Uterus (tissue), 2 donors: ENCODE measurements around the gene SLC35E2B.

ENCODE experiments used
- POLR2A ChIP-seq, 2 donors: fragments of 450-650 bp; IDR thresholded peaks; one replicate each; pipeline ENCODE4 v1.6.1; 2016; ENCODE audit warnings: antibody characterized with exemption in 2 of 2, mild to moderate bottlenecking in 1 of 2, moderate library complexity in 1 of 2
- TF ChIP-seq, protein P1 (sequence below), 4 experiments: fragments of 200-600 bp in 2 of 4; fragments of 450-650 bp in 2 of 4; sonication (generic) in 2 of 4; IDR thresholded peaks; one replicate each; pipeline ENCODE4 v1.5.1; 2016 to 2019; ENCODE audit warnings: antibody characterized with exemption in 4 of 4, mild to moderate bottlenecking in 2 of 4, moderate library complexity in 1 of 4

DNA sequence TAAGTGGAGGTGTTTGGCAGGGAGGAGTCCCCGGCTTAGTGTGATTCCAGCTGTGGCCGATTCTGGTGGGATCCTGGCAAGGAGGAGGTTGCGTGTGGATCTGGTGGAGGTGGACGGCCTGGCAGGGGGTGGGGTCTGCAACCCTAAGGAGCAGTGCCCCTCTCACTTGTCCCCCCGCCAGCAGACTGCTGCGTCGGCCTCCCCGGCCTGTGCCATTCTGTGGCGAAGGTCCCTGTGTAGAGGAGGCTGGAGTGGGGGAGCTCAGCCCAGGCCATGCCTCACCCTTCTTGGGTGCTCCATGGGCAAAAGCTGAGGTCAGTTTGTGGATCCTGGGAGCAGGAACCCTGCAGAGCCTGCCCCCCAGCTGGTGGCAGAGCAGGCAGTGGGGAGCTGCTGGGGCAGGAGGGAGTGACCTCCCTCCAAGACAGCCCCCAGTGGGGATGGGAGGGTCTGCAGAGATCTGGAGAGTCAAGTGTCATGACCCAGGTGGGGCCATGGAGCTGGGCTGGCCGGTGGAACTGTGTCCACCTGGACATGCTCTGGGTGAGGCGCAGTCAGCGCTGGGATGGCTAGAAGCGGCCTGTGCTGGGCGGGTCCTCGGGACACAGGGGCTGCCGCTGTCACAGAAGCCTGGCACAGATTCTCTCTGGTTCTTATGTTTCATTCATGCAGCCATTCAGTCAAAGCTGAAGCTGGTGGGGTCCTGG, 72.0 kb downstream of the SLC35E2B start:
- TF ChIP-seq, protein P1, sequence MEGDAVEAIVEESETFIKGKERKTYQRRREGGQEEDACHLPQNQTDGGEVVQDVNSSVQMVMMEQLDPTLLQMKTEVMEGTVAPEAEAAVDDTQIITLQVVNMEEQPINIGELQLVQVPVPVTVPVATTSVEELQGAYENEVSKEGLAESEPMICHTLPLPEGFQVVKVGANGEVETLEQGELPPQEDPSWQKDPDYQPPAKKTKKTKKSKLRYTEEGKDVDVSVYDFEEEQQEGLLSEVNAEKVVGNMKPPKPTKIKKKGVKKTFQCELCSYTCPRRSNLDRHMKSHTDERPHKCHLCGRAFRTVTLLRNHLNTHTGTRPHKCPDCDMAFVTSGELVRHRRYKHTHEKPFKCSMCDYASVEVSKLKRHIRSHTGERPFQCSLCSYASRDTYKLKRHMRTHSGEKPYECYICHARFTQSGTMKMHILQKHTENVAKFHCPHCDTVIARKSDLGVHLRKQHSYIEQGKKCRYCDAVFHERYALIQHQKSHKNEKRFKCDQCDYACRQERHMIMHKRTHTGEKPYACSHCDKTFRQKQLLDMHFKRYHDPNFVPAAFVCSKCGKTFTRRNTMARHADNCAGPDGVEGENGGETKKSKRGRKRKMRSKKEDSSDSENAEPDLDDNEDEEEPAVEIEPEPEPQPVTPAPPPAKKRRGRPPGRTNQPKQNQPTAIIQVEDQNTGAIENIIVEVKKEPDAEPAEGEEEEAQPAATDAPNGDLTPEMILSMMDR (IDR thresholded peaks at IDR 0.05): no peak
- TF ChIP-seq POLR2A (IDR thresholded peaks at IDR 0.05): no peak
